ENCODE data around the gene SPATA2L. TPM values are rescaled to one million over a fixed set of nuclear protein-coding genes. Genes with fewer than 3 reads are reported as not detected.

SPATA2L gene
- total and polyA plus RNA-seq, 2 experiments from 2014 or later: 12.3 to 25.2 TPM

DNA sequence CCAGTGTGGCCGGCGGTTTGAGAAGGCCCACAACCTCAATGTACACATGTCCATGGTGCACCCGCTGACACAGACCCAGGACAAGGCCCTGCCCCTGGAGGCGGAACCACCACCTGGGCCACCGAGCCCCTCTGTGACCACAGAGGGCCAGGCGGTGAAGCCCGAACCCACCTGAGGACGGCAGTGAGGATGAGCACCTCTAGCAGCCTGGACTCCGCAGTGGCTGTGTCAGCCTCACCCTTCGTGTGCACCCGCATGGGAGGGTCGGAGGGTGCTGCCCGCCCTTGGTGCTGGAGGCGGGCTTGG is 36.5 kb upstream of the SPATA2L start:
- H3K27me3 ChIP-seq: no peaks in the 10 kb centered on the region
- DNase-seq (ENCODE audit: low read depth in 1 of 2, low spot score in 1 of 2): no peak
- TF ChIP-seq, protein P1, sequence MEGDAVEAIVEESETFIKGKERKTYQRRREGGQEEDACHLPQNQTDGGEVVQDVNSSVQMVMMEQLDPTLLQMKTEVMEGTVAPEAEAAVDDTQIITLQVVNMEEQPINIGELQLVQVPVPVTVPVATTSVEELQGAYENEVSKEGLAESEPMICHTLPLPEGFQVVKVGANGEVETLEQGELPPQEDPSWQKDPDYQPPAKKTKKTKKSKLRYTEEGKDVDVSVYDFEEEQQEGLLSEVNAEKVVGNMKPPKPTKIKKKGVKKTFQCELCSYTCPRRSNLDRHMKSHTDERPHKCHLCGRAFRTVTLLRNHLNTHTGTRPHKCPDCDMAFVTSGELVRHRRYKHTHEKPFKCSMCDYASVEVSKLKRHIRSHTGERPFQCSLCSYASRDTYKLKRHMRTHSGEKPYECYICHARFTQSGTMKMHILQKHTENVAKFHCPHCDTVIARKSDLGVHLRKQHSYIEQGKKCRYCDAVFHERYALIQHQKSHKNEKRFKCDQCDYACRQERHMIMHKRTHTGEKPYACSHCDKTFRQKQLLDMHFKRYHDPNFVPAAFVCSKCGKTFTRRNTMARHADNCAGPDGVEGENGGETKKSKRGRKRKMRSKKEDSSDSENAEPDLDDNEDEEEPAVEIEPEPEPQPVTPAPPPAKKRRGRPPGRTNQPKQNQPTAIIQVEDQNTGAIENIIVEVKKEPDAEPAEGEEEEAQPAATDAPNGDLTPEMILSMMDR (IDR thresholded peaks at IDR 0.05; ENCODE audit: low read depth, low read length): no peak
- no peaks in the 10 kb centered on the region for H3K9me3 ChIP-seq (ENCODE audit: low read depth)
- H3K4me3 ChIP-seq: no peak overlapping the region
- H3K36me3 ChIP-seq: peaks cover 50% of the 10 kb centered on the region
- H3K4me1 ChIP-seq (ENCODE audit: low read depth): peaks cover 18% of the 10 kb centered on the region
- H3K27ac ChIP-seq: peak overlapping the region; percentile 48

DNA sequence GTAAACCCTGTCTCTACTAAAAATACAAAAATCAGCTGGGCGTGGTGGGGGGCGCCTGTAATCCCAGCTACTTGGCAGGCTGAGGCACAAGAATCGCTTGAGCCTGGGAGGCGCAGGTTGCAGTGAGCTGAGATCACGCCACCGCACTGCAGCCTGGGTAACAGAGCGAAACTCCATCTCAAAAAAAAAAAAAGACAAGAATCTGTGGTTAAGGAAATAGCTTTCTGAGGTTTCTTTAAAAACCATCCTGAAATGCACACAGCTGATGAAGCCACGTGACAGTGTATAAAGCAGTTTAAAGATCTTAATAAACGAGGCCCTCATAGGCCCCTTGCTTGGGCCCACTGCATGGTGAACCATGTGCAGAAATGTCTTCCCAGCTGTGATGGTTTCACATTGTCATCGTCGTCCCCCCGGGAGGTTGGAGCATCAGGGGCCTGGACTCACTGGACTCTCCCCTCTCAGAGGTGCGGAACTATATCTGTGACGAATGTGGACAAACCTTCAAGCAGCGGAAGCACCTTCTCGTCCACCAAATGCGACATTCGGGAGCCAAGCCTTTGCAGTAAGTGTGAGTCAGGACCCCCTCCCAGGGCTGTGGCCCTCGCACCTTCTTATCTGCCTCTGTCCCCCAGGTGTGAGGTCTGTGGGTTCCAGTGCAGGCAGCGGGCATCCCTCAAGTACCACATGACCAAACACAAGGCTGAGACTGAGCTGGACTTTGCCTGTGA is 36.0 kb upstream of the SPATA2L start:
- peaks cover 18% of the 10 kb centered on the region for H3K4me1 ChIP-seq (ENCODE audit: low read depth)
- H3K27me3 ChIP-seq: no peaks in the 10 kb centered on the region
- DNase-seq (ENCODE audit: low read depth in 1 of 2, low spot score in 1 of 2): no peak
- TF ChIP-seq, protein P1 (IDR thresholded peaks at IDR 0.05; ENCODE audit: low read depth, low read length): no peak
- H3K4me3 ChIP-seq: no peak overlapping the region
- no peak overlapping the region for H3K27ac ChIP-seq
- H3K36me3 ChIP-seq: peaks cover 50% of the 10 kb centered on the region
- no peaks in the 10 kb centered on the region for H3K9me3 ChIP-seq (ENCODE audit: low read depth)

DNA sequence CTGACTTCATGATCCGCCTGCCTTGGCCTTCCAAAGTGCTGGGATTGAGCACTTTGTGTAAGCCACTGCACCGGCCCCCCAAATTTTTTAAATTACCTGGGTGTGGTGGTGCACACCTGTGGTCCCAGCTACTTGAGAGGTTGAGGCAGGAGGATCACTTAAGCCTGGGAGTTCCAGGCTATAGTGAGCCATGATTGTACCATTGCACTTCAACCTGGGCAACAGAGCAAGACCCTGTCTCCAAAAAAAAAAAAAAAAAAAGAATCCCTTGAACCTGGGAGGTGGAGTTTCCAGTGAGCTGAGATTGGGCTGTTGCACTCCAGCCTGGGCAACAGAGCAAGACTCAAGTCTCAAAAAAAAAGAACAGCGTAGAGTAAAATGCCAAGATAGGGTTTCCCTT is 35.0 kb upstream of the SPATA2L start:
- DNase-seq (ENCODE audit: low read depth in 1 of 2, low spot score in 1 of 2): no peak
- TF ChIP-seq, protein P1 (IDR thresholded peaks at IDR 0.05; ENCODE audit: low read depth, low read length): no peak
- no peaks in the 10 kb centered on the region for H3K27me3 ChIP-seq
- no peak overlapping the region for H3K4me3 ChIP-seq
- no peak overlapping the region for H3K27ac ChIP-seq
- H3K4me1 ChIP-seq (ENCODE audit: low read depth): peaks cover 11% of the 10 kb centered on the region
- H3K36me3 ChIP-seq: peaks cover 55% of the 10 kb centered on the region
- H3K9me3 ChIP-seq (ENCODE audit: low read depth): no peaks in the 10 kb centered on the region

DNA sequence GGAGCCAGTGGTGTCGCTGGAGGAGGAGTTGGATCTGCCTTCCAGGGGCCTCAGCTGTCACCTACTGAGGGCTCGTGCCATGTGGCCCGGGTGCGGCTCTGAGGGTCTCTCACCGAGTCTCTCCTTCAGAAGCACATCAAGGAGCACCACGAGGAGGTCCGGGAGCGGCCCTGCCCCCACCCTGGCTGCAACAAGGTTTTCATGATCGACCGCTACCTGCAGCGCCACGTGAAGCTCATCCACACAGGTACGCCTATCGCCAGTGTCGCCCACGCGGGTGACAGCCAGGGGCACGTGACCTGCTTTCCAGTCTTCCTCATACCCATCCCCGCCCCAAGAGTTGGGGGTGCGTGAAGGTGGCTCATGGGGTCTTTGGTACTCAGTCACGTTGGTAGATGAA is 32.3 kb upstream of the SPATA2L start:
- H3K4me3 ChIP-seq: no peak overlapping the region
- H3K27me3 ChIP-seq: no peaks in the 10 kb centered on the region
- no peaks in the 10 kb centered on the region for H3K9me3 ChIP-seq (ENCODE audit: low read depth)
- no peak overlapping the region for H3K27ac ChIP-seq
- peaks cover 3% of the 10 kb centered on the region for H3K4me1 ChIP-seq (ENCODE audit: low read depth)
- TF ChIP-seq, protein P1 (IDR thresholded peaks at IDR 0.05; ENCODE audit: low read depth, low read length): no peak
- peaks cover 57% of the 10 kb centered on the region for H3K36me3 ChIP-seq
- no peak for DNase-seq (ENCODE audit: low read depth in 1 of 2, low spot score in 1 of 2)

DNA sequence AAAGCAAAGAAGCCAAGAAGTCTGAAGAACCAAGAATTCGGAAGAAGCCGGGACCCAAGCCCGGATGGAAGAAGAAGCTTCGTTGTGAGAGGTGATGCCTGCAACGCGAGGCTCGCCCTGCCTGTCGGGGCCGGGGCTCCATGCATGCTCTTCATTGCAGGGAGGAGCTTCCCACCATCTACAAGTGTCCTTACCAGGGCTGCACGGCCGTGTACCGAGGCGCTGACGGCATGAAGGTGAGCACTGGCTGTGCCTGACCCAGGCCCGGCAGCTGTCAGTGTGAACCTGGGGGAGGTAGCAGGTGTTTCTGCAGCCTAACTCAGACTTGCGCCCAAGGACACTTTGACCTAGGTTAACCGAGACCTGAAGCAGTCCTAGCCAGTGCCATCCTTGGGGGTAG is 31.8 kb upstream of the SPATA2L start:
- Histone ChIP-seq H3K4me1 (ENCODE audit: low read depth) (peaks cover 3% of the 10 kb centered on the region), H3K36me3 (peaks cover 55% of the 10 kb centered on the region), H3K4me3 (no peak overlapping the region), H3K9me3 (ENCODE audit: low read depth) (no peaks in the 10 kb centered on the region), H3K27ac (no peak overlapping the region), H3K27me3 (no peaks in the 10 kb centered on the region)
- TF ChIP-seq, protein P1 (IDR thresholded peaks at IDR 0.05; ENCODE audit: low read depth, low read length): no peak
- no peak for DNase-seq (ENCODE audit: low read depth in 1 of 2, low spot score in 1 of 2)

Data from cardiac muscle cell (in vitro differentiated cells and primary cell).